Activated T-cell treated with anti-CD3 and anti-CD28 coated beads, Interleukin-2, amount 50 U/mL, for 72 hours (primary cell): ENCODE results near the gene DISP3. TPM values are rescaled to one million over a fixed set of nuclear protein-coding genes. Genes with fewer than 3 reads are reported as not detected.
A peak's percentile ranks its signal among the peaks of the same experiment; 100 is the strongest.

Experiments
- ATAC-seq, 2 donors: fragments of 150-1000 bp; cut with Tn5 transposase; replicated peaks in 1 of 2; 2 replicates each; pipeline ENCODE4 v1.10.0; 2021; ENCODE audit warnings: moderate library complexity in 2 of 2, mild to moderate bottlenecking in 1 of 2
- DNase-seq, 2 donors: peaks; one replicate each; pipeline ENCODE4 v3.0.0; 2021 to 2022; ENCODE audit warnings: mixed read lengths in 1 of 2
- H3K27ac Mint-ChIP-seq: one replicate; pipeline ENCODE4 v1.8.0; 2022; ENCODE audit warnings: mild to moderate bottlenecking, moderate library complexity, mixed read lengths
- H3K27me3 Mint-ChIP-seq: one replicate; pipeline ENCODE4 v1.8.0; 2022; ENCODE audit warnings: low read depth, mixed read lengths
- H3K36me3 Mint-ChIP-seq, 2 donors: one replicate each; pipeline ENCODE4 v1.8.0; 2022; ENCODE audit warnings: mixed read lengths in 2 of 2, mild to moderate bottlenecking in 1 of 2; ENCODE audit not compliant: insufficient read depth in 2 of 2
- H3K4me1 Mint-ChIP-seq: one replicate; pipeline ENCODE4 v1.8.0; 2022; ENCODE audit warnings: low read depth, mixed read lengths
- H3K4me3 Mint-ChIP-seq, 2 donors: one replicate each; pipeline ENCODE4 v1.8.0; 2022; ENCODE audit warnings: mild to moderate bottlenecking in 2 of 2, mixed read lengths in 2 of 2, moderate library complexity in 2 of 2
- H3K9me3 Mint-ChIP-seq, 2 donors: one replicate each; pipeline ENCODE4 v1.8.0; 2022; ENCODE audit warnings: mixed read lengths in 2 of 2
- total RNA-seq, 2 donors: library from RNA; stranded (reverse); gene quantifications; one replicate each; pipeline ENCODE4 v1.2.3, GENCODE V29; 2022

Gene DISP3
- total RNA-seq, 2 donors from 2014 or later = 0.42 to 0.46 TPM

- no peaks in the 10 kb centered on the region for H3K27me3 Mint-ChIP-seq
- DNase-seq = no peak
- ATAC-seq = no peak
- H3K4me3 Mint-ChIP-seq = no peak overlapping the region
- H3K36me3 Mint-ChIP-seq = no peaks in the 10 kb centered on the region
- H3K4me1 Mint-ChIP-seq = no peaks in the 10 kb centered on the region
- no peak overlapping the region for H3K27ac Mint-ChIP-seq
- no peaks in the 10 kb centered on the region for H3K9me3 Mint-ChIP-seq
These were observed 34.0 kb upstream of the DISP3 start for GRCh38 chr1:11444907-11445306.

GRCh38 chr1:11447903-11448302 is 31.1 kb upstream of the DISP3 start:
- no peaks in the 10 kb centered on the region for H3K27me3 Mint-ChIP-seq
- no peak overlapping the region for H3K4me3 Mint-ChIP-seq
- no peak for DNase-seq
- no peak overlapping the region for H3K27ac Mint-ChIP-seq
- no peaks in the 10 kb centered on the region for H3K4me1 Mint-ChIP-seq
- no peak for ATAC-seq
- no peaks in the 10 kb centered on the region for H3K36me3 Mint-ChIP-seq
- no peaks in the 10 kb centered on the region for H3K9me3 Mint-ChIP-seq

- no peak for ATAC-seq
- Mint-ChIP-seq H3K4me1 (no peaks in the 10 kb centered on the region), H3K4me3 (no peak overlapping the region), H3K36me3 (no peaks in the 10 kb centered on the region), H3K9me3 (no peaks in the 10 kb centered on the region), H3K27ac (no peak overlapping the region), H3K27me3 (no peaks in the 10 kb centered on the region)
- DNase-seq = no peak
These were observed 30.4 kb upstream of the DISP3 start for GRCh38 chr1:11448373-11449099.

GRCh38 chr1:11449100-11449403 is 29.9 kb upstream of the DISP3 start:
- no peak for DNase-seq
- H3K27me3 Mint-ChIP-seq = no peaks in the 10 kb centered on the region
- H3K9me3 Mint-ChIP-seq = no peaks in the 10 kb centered on the region

GRCh38 chr1:11450310-11450709 is 28.6 kb upstream of the DISP3 start:
- no peak overlapping the region for H3K27ac Mint-ChIP-seq
- no peaks in the 10 kb centered on the region for H3K4me1 Mint-ChIP-seq
- no peak for ATAC-seq

More at GRCh38 chr1:11449100-11449403, 29.9 kb upstream of the DISP3 start:
- H3K4me3 Mint-ChIP-seq = no peak overlapping the region
- no peak overlapping the region for H3K27ac Mint-ChIP-seq
- H3K36me3 Mint-ChIP-seq = no peaks in the 10 kb centered on the region
- no peak for ATAC-seq
- no peaks in the 10 kb centered on the region for H3K4me1 Mint-ChIP-seq

GRCh38 chr1:11453742-11454491 is 25.0 kb upstream of the DISP3 start:
- Mint-ChIP-seq H3K36me3 (no peaks in the 10 kb centered on the region), H3K27ac (no peak overlapping the region), H3K27me3 (no peaks in the 10 kb centered on the region), H3K4me1 (peaks cover 18% of the 10 kb centered on the region), H3K9me3 (no peaks in the 10 kb centered on the region), H3K4me3 (no peak overlapping the region)
- DNase-seq (no peak), ATAC-seq (no peak)

More at GRCh38 chr1:11450310-11450709, 28.6 kb upstream of the DISP3 start:
- DNase-seq = no peak
- H3K36me3 Mint-ChIP-seq = no peaks in the 10 kb centered on the region
- H3K9me3 Mint-ChIP-seq = no peaks in the 10 kb centered on the region
- H3K27me3 Mint-ChIP-seq = no peaks in the 10 kb centered on the region
- no peak overlapping the region for H3K4me3 Mint-ChIP-seq

GRCh38 chr1:11455967-11456570 is 22.9 kb upstream of the DISP3 start:
- no peak overlapping the region for H3K4me3 Mint-ChIP-seq
- H3K4me1 Mint-ChIP-seq = peaks cover 18% of the 10 kb centered on the region
- no peaks in the 10 kb centered on the region for H3K27me3 Mint-ChIP-seq
- DNase-seq = no peak
- H3K9me3 Mint-ChIP-seq = no peaks in the 10 kb centered on the region
- no peak overlapping the region for H3K27ac Mint-ChIP-seq
- H3K36me3 Mint-ChIP-seq = no peaks in the 10 kb centered on the region
- no peak for ATAC-seq

- Mint-ChIP-seq H3K36me3 (no peaks in the 10 kb centered on the region), H3K27ac (no peak overlapping the region), H3K27me3 (no peaks in the 10 kb centered on the region), H3K4me1 (peaks cover 18% of the 10 kb centered on the region), H3K9me3 (no peaks in the 10 kb centered on the region), H3K4me3 (peak overlapping the region in 1 of 2 donors; percentile 55)
- ATAC-seq (no peak), DNase-seq (no peak)
These were observed 22.0 kb upstream of the DISP3 start for GRCh38 chr1:11456965-11457364.

- Mint-ChIP-seq H3K36me3 (no peaks in the 10 kb centered on the region), H3K4me3 (no peak overlapping the region), H3K4me1 (peaks cover 18% of the 10 kb centered on the region), H3K27ac (no peak overlapping the region), H3K27me3 (no peaks in the 10 kb centered on the region), H3K9me3 (no peaks in the 10 kb centered on the region)
- no peak for ATAC-seq
- no peak for DNase-seq
These were observed 20.1 kb upstream of the DISP3 start for GRCh38 chr1:11458811-11459275.

- H3K27ac Mint-ChIP-seq = no peak overlapping the region
- H3K9me3 Mint-ChIP-seq = no peaks in the 10 kb centered on the region
- H3K27me3 Mint-ChIP-seq = no peaks in the 10 kb centered on the region
- H3K4me1 Mint-ChIP-seq = peaks cover 10% of the 10 kb centered on the region
- no peak for ATAC-seq
- H3K4me3 Mint-ChIP-seq = no peak overlapping the region
- H3K36me3 Mint-ChIP-seq = no peaks in the 10 kb centered on the region
- DNase-seq = no peak
These were observed 17.3 kb upstream of the DISP3 start for GRCh38 chr1:11461531-11462137.

GRCh38 chr1:11462224-11462923 is 16.6 kb upstream of the DISP3 start:
- Mint-ChIP-seq H3K9me3 (no peaks in the 10 kb centered on the region), H3K27me3 (no peaks in the 10 kb centered on the region), H3K36me3 (no peaks in the 10 kb centered on the region), H3K27ac (no peak overlapping the region), H3K4me3 (no peak overlapping the region), H3K4me1 (peaks cover 3% of the 10 kb centered on the region)
- ATAC-seq = no peak
- no peak for DNase-seq

- DNase-seq (no peak), ATAC-seq (no peak)
- Mint-ChIP-seq H3K27me3 (no peaks in the 10 kb centered on the region), H3K27ac (no peak overlapping the region), H3K36me3 (no peaks in the 10 kb centered on the region), H3K4me3 (no peak overlapping the region), H3K4me1 (no peaks in the 10 kb centered on the region), H3K9me3 (no peaks in the 10 kb centered on the region)
These were observed 15.8 kb upstream of the DISP3 start for GRCh38 chr1:11463177-11463576.

GRCh38 chr1:11465307-11465706 is 13.6 kb upstream of the DISP3 start:
- no peaks in the 10 kb centered on the region for H3K27me3 Mint-ChIP-seq
- no peak overlapping the region for H3K4me3 Mint-ChIP-seq
- ATAC-seq (no peak), DNase-seq (no peak)
- H3K4me1 Mint-ChIP-seq = no peaks in the 10 kb centered on the region
- H3K9me3 Mint-ChIP-seq = no peaks in the 10 kb centered on the region
- no peak overlapping the region for H3K27ac Mint-ChIP-seq
- H3K36me3 Mint-ChIP-seq = no peaks in the 10 kb centered on the region
